Measurements from ENCODE around the gene SLC5A6.

GRCh38 chr2:27233341-27233740 lies 21.3 kb upstream of the SLC5A6 start:
- TF ChIP-seq POLR2A (IDR thresholded peaks at IDR 0.05) (no peak), CTCF (IDR thresholded peaks at IDR 0.05) (no peak)

Data from body of pancreas (tissue), 4 donors.